HEK293 (cell line): ENCODE measurements around the gene ZCCHC2.

Source experiments
- CTCF ChIA-PET: fragments of 350-600 bp; formaldehyde crosslinking; extraction: SDS; loops from one replicate; lab custom pipeline; 2021; ENCODE audit warnings: antibody characterized with exemption; lab: Yijun Ruan, JAX
- POLR2A ChIA-PET: fragments of 300-600 bp; formaldehyde crosslinking; extraction: SDS; loops from one replicate; lab custom pipeline; 2020; ENCODE audit warnings: antibody characterized with exemption, inconsistent platforms; lab: Yijun Ruan, JAX
- H3K27ac ChIP-seq: fragments of 200-500 bp; sonication (Bioruptor generic); 2 replicates; pipeline ENCODE4 v1.5.1; 2014; ENCODE audit warnings: low read depth, low read length, control low read depth, inconsistent platforms; ENCODE audit errors: extremely low read depth
- H3K36me3 ChIP-seq, 2 experiments: fragments of 200-500 bp in 1 of 2; sonication (Bioruptor generic) in 1 of 2; 1 replicate in 1 of 2; 2 replicates in 1 of 2; pipeline ENCODE4 v1.5.1; 2014 to 2017; ENCODE audit warnings: inconsistent platforms in 2 of 2, low read length in 2 of 2; ENCODE audit not compliant: control insufficient read depth in 2 of 2, insufficient read depth in 1 of 2
- H3K4me1 ChIP-seq: fragments of 200-500 bp; sonication (Bioruptor generic); 2 replicates; pipeline ENCODE4 v1.5.1; 2014; ENCODE audit warnings: mild to moderate bottlenecking, low read length, inconsistent platforms; ENCODE audit not compliant: control insufficient read depth, insufficient read depth
- H3K4me3 ChIP-seq: 2 replicates; pipeline ENCODE4 v1.5.1; 2011; ENCODE audit warnings: low read depth, mild to moderate bottlenecking, control low read depth, low read length, moderate library complexity
- H3K9me3 ChIP-seq: fragments of 200-500 bp; sonication (Bioruptor generic); 2 replicates; pipeline ENCODE4 v1.5.1; 2014; ENCODE audit warnings: low read depth, low read length, inconsistent platforms; ENCODE audit not compliant: control insufficient read depth, insufficient read depth
- AEBP2 ChIP-seq: fragments of 450-650 bp; formaldehyde crosslinking; IDR thresholded peaks from 2 replicates; pipeline ENCODE4 v1.5.1; 2016; ENCODE audit warnings: missing biosample characterization, missing genetic modification characterization, borderline replicate concordance
- ELK4 ChIP-seq: IDR thresholded peaks from 2 replicates; pipeline ENCODE4 v1.6.1; 2011; ENCODE audit warnings: mild to moderate bottlenecking, low read depth, low read length, borderline replicate concordance
- SCRT2 ChIP-seq: fragments of 450-650 bp; formaldehyde crosslinking; IDR thresholded peaks from 2 replicates; pipeline ENCODE4 v1.5.1; 2016; ENCODE audit warnings: missing biosample characterization, missing genetic modification characterization
- TSHZ1 ChIP-seq: fragments of 450-650 bp; formaldehyde crosslinking; IDR thresholded peaks from 2 replicates; pipeline ENCODE4 v1.5.1; 2016; ENCODE audit warnings: missing biosample characterization, missing genetic modification characterization, borderline replicate concordance
- ZBTB49 ChIP-seq: fragments of 450-650 bp; formaldehyde crosslinking; IDR thresholded peaks from 2 replicates; pipeline ENCODE4 v1.5.1; 2016; ENCODE audit warnings: missing biosample characterization, missing genetic modification characterization, low read depth
- ZFHX2 ChIP-seq: fragments of 450-650 bp; formaldehyde crosslinking; conservative IDR thresholded peaks from 2 replicates; pipeline ENCODE4 v1.5.1; 2016; ENCODE audit warnings: missing biosample characterization, missing genetic modification characterization
- ZIC2 ChIP-seq: fragments of 450-650 bp; formaldehyde crosslinking; IDR thresholded peaks from 2 replicates; pipeline ENCODE4 v1.5.1; 2016; ENCODE audit warnings: missing biosample characterization, missing genetic modification characterization
- ZNF146 ChIP-seq: fragments of 450-650 bp; formaldehyde crosslinking; IDR thresholded peaks from 2 replicates; pipeline ENCODE4 v1.5.1; 2016; ENCODE audit warnings: missing biosample characterization, missing genetic modification characterization
- ZNF157 ChIP-seq: fragments of 450-650 bp; formaldehyde crosslinking; IDR thresholded peaks from 2 replicates; pipeline ENCODE4 v1.5.1; 2016; ENCODE audit warnings: missing biosample characterization, missing genetic modification characterization
- ZNF184 ChIP-seq: fragments of 450-650 bp; IDR thresholded peaks from 2 replicates; pipeline ENCODE4 v1.5.1; 2018; ENCODE audit warnings: missing biosample characterization, mild to moderate bottlenecking, missing genetic modification characterization
- ZNF26 ChIP-seq: fragments of 450-650 bp; formaldehyde crosslinking; IDR thresholded peaks from 2 replicates; pipeline ENCODE4 v1.5.1; 2016; ENCODE audit warnings: missing biosample characterization, missing genetic modification characterization
- ZNF366 ChIP-seq: fragments of 450-650 bp; formaldehyde crosslinking; conservative IDR thresholded peaks from 2 replicates; pipeline ENCODE4 v1.5.1; 2016; ENCODE audit warnings: missing biosample characterization, missing genetic modification characterization
- ZNF48 ChIP-seq: fragments of 450-650 bp; formaldehyde crosslinking; IDR thresholded peaks from 2 replicates; pipeline ENCODE4 v1.5.1; 2016; ENCODE audit warnings: missing biosample characterization, missing genetic modification characterization
- ZNF513 ChIP-seq: fragments of 450-650 bp; IDR thresholded peaks from 2 replicates; pipeline ENCODE4 v1.5.1; 2018; ENCODE audit warnings: missing biosample characterization, missing genetic modification characterization
- ZNF548 ChIP-seq: fragments of 450-650 bp; formaldehyde crosslinking; IDR thresholded peaks from 2 replicates; pipeline ENCODE4 v1.5.1; 2016; ENCODE audit warnings: missing biosample characterization, missing genetic modification characterization
- ZNF560 ChIP-seq: fragments of 450-650 bp; formaldehyde crosslinking; IDR thresholded peaks from 2 replicates; pipeline ENCODE4 v1.5.1; 2017; ENCODE audit warnings: missing biosample characterization, missing genetic modification characterization, borderline replicate concordance
- ZNF658 ChIP-seq: fragments of 450-650 bp; formaldehyde crosslinking; IDR thresholded peaks from 2 replicates; pipeline ENCODE4; 2016; ENCODE audit warnings: missing biosample characterization, missing genetic modification characterization
- ZNF777 ChIP-seq: fragments of 450-650 bp; formaldehyde crosslinking; IDR thresholded peaks from 2 replicates; pipeline ENCODE4 v1.5.1; 2017; ENCODE audit warnings: missing biosample characterization, missing genetic modification characterization, borderline replicate concordance

Gene ZCCHC2

GRCh38 chr18:62607708-62608428 is 85.0 kb downstream of the ZCCHC2 start:
- POLR2A ChIA-PET = no interaction called here
- Histone ChIP-seq H3K4me1 (no peaks in the 10 kb centered on the region; the same call in 1 of the 2 replicates), H3K4me3 (no peak overlapping the region), H3K27ac (no peak overlapping the region), H3K9me3 (no peaks in the 10 kb centered on the region)
- TF ChIP-seq ZNF548 (tag by site-specific recombination) (peak; percentile 91), ZNF366 (no peak)
- TF ChIP-seq, all 188 proteins: peak for 1
- CTCF ChIA-PET = interaction anchor here (0.6 to 0.7 kb wide), 2 partner anchors 63 to 145 kb away, joined by 3 read pairs; no protein-coding TSS in a partner anchor
- H3K36me3 ChIP-seq = no peaks in the 10 kb centered on the region

- H3K4me1 ChIP-seq = no peaks in the 10 kb centered on the region; the same call in 1 of the 2 replicates
- ChIA-PET POLR2A (interaction anchor here (0.6 kb wide), 1 partner anchor 480 kb away, joined by 5 read pairs; no protein-coding TSS in a partner anchor), CTCF (interaction anchor here (0.6 to 1.8 kb wide), 3 partner anchors 24 to 41 kb away, joined by 3 to 5 read pairs (median 3); no protein-coding TSS in a partner anchor)
- H3K27ac ChIP-seq = no peak overlapping the region
- H3K4me3 ChIP-seq = no peak overlapping the region
- no peaks in the 10 kb centered on the region for H3K36me3 ChIP-seq
- TF ChIP-seq ZFHX2 (no peak), ZIC2 (tag by site-specific recombination) (peak; percentile 58), ELK4 (no peak)
- no peaks in the 10 kb centered on the region for H3K9me3 ChIP-seq
Measured at GRCh38 chr18:62609764-62610163, 86.9 kb downstream of the ZCCHC2 start.

GRCh38 chr18:62610351-62610700 is 87.5 kb downstream of the ZCCHC2 start:
- Histone ChIP-seq H3K27ac (no peak overlapping the region), H3K4me1 (no peaks in the 10 kb centered on the region; the same call in 1 of the 2 replicates), H3K4me3 (no peak overlapping the region), H3K9me3 (no peaks in the 10 kb centered on the region), H3K36me3 (no peaks in the 10 kb centered on the region)
- CTCF ChIA-PET = interaction anchor here (0.6 to 1.8 kb wide), 3 partner anchors 24 to 40 kb away, joined by 3 to 5 read pairs (median 3); no protein-coding TSS in a partner anchor
- POLR2A ChIA-PET = no interaction called here
- TF ChIP-seq ZNF658 (tag by site-specific recombination) = no peak
- no peak for TF ChIP-seq ZBTB49 (tag by site-specific recombination)
- TF ChIP-seq ZNF513 (tag by site-specific recombination) = no peak
- TF ChIP-seq ZNF560 (tag by site-specific recombination) = no peak
- TF ChIP-seq TSHZ1 (tag by site-specific recombination) = no peak
- TF ChIP-seq ZNF48 = no peak
- no peak for TF ChIP-seq ZNF184 (tag by site-specific recombination)
- no peak for TF ChIP-seq ZNF777 (tag by site-specific recombination)
- TF ChIP-seq ZNF146 (tag by site-specific recombination) = no peak
- no peak for TF ChIP-seq AEBP2 (tag by site-specific recombination)
- no peak for TF ChIP-seq ZNF26 (tag by site-specific recombination)
- no peak for TF ChIP-seq SCRT2 (tag by site-specific recombination)
- TF ChIP-seq ZNF157 (tag by site-specific recombination) = no peak
